Effector CD4-positive, alpha-beta T cell (primary cell): Measurements from ENCODE around the gene CALML3. TPM values are rescaled to one million over a fixed set of nuclear protein-coding genes. Genes with fewer than 3 reads are reported as not detected.
"Not testable (repeated sequence)": the region's sequence is repeated elsewhere in the genome, so short reads cannot be mapped to it uniquely, and the experiment has no call there.

Experiments
- DNase-seq: peaks from one replicate; pipeline ENCODE4 v3.0.0-alpha.2; 2020
- total RNA-seq: gene quantifications from one replicate; lab custom pipeline; 2026; lab: John Stamatoyannopoulos, UW

CALML3 gene
- total RNA-seq = not detected

DNA sequence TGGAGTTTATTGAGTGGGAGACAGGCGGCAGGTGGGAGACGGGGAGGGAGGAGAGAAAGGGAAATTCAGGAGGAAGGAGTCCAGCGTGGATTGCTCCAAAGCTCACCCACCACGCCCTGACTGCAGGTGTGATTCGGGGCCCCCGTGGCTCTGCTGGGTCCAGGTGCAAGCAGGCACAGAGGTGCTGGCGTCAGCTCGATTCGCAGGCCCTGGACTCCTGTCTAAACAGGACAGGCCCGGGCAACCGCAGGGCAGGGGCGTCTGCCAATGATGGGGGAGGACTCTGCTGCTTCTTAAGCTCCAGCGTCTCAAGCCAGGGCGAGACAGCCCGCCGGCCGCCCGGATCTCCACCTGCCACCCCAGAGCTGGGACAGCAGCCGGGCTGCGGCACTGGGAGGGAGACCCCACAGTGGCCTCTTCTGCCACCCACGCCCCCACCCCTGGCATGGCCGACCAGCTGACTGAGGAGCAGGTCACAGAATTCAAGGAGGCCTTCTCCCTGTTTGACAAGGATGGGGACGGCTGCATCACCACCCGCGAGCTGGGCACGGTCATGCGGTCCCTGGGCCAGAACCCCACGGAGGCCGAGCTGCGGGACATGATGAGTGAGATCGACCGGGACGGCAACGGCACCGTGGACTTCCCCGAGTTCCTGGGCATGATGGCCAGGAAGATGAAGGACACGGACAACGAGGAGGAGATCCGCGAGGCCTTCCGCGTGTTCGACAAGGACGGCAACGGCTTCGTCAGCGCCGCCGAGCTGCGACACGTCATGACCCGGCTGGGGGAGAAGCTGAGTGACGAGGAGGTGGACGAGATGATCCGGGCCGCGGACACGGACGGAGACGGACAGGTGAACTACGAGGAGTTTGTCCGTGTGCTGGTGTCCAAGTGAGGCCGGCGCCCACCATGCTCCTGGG, at the start of gene CALML3:
TSS of gene CALML3 (plus strand) at position 321 of the 920 bp plus-strand sequence. CDS start at position 446, 125 bp downstream.
- no peak for DNase-seq

DNA sequence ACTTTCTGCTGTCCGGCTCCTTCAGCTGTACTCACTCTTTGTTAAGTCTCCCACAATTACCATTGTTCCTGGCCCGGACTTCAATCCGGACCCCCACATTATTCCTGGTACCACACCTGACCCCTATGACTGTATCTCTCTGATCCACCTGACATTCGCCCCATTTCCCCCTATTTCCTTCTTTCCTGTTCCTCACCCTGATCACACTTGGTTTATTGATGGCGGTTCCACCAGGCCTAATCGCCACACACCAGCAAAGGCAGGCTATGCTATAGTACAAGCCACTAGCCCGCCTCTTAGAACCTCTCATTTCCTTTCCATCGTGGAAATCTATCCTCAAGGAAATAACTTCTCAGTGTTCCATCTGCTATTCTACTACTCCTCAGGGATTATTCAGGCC, 49.7 kb upstream of the CALML3 start:
- DNase-seq = not testable (repeated sequence)

DNA sequence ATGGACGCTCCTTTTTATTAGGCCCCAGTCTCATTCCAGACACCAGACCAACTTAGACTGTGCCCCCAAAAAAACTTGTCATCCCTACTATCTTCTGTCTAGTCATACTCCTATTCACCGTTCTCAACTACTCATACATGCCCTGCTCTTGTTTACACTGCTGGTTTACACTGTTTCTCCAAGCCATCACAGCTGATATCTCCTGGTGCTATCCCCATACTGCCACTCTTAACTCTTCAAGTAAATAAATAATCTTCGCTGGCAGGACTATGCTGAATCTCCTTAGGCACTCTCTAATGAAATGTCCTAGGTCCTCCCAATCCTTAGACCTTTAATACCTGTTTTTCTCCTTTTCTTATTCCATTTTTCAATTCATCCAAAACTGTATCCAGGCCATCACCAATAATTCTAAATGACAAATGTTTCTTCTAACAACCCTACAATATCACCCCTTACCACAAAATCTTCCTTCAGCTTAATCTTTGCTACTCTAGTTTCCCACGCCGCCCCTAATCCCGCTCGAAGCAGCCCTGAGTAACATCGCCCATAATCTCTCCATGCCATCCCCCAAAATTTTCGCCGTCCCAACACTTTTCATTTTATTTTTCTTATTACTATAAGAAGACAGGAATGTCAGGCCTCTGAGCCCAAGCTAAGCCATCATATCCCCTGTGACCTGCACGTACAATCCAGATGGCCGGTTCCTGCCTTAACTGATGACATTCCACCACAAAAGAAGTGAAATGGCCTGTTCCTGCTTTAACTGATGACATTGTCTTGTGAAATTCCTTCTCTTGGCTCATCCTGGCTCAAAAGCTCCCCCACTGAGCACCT, 48.6 kb upstream of the CALML3 start:
- DNase-seq = not testable (repeated sequence)

DNA sequence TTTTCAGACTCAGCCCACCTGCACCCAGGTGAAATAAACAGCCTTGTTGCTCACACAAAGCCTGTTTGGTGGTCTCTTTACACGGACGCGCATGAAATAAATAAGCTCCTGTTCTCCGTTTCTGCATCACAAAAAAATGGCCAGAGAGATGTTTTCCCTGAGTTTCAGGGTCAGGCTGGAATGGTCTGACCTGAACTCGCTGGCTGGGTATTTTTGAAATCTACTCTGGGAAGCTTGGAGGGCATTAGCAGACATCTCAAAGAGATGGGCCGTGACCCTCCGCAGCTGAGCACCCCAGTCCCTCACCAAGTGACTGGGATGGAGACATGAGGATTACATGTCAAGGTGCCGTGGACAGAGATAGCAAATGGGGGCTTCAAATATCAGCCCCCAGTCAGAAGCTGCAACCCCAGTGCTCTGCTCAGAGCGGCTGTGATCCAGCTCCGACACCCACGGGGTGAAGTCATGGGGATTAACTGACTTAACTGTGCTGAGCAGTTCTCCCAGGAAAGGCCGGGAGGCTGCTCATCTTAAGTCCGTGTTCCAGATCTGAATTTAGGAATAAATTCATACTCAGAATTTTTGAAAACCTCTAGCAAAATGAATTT, 47.7 kb upstream of the CALML3 start:
- DNase-seq = no peak

DNA sequence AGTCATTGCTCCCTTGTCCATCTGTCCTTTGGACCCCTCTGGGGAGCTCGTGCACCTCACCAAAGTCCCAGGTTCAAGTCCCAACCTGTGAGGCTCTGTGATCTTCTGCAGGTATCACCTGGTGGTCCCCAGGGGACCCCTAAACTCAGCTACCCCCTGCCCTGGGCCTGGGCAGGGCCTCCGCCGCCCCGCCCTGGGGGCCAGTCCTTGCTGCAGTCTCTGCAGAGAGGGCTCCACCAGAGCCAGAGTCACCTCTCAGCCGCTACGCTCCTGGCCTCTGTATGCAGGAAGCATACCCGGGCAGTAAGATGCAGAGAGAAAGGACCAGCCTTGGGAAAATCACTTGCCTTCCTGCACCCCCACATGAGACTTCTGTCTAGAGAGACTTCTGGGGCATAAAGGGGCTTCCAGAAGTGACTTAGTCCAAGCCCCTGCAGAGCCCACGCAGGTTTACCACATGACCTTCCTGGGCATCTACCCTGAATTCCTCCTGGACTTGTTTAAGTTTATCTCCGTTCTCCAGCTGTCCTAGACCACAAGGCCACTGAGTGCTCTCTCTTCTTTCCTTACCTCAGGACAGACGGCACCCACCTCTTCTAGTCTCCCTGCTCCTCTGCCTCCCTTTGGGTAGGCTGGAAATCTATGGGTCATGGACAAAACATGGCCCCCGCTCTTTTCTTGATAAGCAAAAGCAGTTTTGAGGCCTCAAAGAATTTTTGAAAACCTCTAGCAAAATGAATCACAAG, 46.6 kb upstream of the CALML3 start:
- DNase-seq = no peak

DNA sequence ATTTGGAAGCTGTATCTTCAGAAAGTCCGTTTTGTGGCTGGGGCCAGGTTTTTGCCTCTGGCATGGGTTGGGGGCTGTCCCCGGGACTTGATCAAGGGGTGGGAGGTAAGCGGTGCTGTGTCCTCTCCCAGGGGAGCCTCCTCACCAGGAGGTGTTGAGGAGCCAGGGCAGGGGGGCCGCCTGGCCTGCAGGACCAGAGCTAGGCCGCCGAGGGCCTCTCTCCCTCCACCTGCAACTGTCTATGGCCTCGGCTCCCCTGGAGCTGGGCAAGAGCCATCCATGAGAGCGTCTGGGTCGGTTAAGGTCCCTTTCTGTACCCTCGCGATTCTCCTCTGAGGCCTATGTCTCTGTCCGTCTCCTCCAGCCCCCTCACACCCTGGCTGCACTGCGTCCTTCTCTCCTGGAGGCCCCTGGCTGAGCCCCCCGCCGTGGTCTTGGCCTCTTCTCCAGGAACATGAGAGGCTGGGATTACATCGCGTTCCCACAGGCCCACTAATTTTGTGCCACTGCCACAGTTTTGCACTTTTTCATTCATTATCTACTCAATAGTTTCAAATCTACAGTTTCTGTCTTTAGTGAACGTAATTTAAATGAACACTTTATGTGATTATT, 46.0 kb upstream of the CALML3 start:
- DNase-seq = no peak

DNA sequence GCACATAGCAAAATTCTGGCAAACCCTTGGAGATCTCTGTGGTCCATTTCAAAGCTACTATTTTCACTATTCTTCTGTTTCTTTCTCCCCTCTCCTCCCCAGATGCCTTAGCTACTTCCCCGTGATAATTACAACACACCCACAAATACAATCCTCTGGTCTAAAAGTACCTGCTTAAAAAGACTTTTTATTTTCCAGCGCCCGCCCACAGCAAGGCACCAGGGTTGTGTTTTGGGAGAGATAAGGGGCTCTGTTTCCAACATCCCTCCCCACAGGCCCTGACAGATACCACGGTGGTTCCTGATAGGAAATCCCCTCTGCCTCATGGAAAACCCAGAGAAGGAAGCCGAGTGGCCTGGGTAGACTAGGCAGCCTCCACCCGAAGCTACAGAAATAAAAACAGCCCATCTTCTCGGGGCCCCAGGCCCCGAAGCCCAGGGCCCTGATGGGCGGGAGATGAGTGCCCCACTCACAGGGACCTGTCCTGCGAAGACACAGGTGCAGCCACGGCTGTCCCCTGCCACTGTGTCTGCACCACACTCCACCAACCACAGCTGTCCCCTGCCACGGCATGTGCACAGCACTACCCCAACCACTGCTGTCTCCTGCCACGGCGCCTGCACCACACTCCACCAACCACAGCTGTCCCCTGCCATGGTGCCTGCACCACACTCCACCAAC, 45.1 kb upstream of the CALML3 start:
- no peak for DNase-seq

DNA sequence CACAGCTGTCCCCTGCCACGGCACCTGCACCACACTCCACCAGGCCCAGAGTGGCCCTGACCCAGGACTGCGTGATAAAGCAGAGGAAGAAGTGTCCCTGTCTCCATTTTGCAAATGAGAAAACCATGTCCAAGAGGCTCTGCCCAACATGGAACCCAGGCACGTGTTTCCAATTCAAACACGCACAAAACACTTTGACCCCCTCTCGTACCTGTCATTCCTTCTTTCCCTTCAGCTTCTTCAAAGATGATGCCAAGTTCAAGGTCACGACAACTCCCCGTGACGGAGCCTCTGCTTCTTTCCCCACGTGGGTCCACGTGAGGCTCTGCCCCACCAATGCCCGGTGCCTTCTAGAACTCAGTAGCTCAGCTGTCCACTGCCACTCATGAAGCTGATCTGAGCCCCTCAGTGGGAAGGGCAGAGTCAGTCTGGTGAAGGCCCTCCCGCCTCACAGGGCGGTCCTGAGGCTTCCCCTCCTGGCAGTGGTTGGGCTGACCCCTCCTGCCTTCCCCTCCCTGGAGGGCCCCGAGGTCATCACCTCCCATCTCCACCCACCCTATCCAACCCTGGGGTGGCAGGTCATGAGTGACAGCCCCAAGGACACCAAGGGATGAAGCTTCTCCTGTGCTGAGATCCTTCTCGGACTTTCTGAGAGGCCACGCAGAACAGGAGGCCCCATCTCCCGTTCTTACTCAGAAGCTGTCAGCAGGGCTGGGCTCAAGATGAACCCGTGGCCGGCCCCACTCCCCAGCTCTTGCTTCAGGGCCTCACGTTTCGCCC, 44.4 kb upstream of the CALML3 start:
- no peak for DNase-seq

DNA sequence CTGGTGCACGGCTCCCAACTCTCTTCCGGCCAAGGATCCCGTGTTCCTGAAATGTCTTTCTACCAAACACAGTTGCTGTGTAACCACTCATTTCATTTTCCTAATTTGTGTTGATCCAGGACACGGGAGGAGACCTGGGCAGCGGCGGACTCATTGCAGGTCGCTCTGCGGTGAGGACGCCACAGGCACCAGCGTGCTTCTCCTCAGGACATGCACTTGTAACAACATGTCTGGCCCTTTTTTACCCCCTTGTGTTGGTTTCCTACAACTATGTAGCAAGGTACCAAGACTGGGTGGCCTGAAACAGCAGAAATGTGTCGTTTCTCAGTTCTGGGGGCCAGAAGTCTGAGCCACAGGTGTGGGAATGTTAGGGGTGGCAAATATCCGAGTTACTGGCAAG, 43.6 kb upstream of the CALML3 start:
- DNase-seq = no peak

DNA sequence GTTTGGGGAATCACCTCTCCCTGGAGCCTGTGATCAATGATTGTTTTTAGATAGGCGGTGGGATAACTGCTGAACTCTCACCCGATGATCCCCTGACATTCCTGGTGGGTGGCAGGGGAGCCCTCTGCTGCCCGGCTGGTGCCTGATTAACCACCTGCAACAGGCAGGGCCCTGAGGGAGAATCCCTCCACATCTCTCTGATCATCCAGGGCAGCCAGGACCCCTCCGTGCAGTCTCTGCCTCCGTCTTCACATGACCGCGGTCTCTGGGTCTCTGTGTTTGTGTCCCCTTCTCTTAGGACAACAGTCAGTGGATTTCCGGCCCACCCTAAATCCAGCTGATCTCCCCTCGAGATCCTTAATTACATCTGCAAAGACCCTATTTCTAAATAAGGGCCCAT, 42.7 kb upstream of the CALML3 start:
- DNase-seq = no peak

DNA sequence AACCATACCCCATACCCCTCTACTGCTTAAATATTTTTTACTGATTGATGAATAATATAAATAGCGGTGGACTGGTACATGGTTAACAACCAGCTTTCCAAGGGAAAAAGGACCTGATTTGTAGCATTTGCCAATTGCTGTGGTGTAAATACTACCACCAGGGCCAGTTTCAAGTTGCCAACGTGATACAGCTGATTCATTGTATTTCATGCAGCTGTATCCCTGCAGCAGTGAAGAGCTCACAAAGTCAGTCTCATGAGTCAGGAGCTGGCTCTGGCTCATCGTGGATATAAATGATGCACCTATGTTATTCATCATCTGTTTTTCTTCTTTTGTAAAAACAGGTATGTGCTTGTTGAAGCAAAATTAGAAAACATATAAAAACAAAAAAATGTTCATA, 40.6 kb upstream of the CALML3 start:
- no peak for DNase-seq

DNA sequence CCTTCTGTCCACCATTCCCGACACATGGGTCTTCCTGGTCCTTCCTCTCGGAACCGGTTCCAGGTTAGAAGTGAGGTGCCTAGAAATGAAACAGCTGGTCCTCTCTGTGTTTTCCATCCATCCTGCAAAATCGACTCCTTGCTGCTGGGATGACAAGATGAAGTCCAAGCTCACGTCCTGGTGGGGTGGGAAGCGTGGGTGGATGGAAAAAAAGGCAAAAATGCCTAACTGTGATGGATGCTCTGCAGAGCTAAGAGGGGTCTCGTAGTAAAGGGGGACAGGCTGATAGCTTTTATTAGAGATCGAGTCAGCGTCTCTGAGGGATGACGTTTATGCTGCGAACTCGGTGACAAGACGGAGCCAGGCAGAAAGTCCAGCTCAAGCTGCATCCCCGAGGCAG, 39.5 kb upstream of the CALML3 start:
- no peak for DNase-seq

DNA sequence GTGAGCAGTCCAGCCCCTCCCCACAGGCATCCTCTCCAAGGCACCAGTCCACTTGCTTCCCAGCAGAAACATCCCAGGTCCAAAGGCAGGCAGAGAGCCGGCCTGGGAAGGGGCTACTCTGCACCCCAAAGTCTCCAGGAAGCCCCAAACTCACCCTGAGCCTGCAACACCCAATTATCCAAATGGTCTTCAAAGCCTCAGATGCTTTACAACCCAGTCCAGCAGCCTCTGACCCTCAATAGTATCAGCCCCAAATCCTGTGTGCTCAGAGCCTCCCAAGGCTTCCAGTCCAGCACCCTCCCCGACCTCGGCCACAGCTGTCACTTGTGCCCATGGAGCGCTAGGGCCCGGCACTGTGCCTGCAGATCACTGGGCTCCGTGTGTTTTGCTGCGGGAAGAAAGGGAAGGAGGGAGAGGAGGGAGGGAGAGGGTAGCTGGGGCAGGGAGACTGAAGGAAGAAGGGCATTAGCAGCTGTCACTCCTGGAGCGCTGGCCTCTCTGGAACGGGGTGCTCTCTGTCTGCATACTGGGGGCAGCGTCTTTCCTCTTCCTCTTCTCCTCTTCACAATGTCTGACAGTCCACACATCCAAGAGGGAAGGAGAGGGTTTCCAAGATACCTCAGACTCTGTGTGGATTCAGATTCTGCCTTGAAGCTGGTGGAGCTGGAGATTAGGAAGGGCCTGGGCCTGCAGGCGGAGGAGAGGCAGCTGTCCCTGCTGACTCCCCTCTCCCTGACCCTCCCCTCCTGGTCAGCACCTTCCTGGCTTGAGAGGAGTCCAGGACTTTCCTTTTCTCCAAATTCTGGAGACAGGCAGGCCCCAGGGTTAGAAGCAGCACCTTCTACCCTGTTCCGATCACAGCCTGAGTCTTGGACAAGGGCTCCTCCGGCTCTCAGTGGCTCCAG, 38.6 kb upstream of the CALML3 start:
- no peak for DNase-seq

DNA sequence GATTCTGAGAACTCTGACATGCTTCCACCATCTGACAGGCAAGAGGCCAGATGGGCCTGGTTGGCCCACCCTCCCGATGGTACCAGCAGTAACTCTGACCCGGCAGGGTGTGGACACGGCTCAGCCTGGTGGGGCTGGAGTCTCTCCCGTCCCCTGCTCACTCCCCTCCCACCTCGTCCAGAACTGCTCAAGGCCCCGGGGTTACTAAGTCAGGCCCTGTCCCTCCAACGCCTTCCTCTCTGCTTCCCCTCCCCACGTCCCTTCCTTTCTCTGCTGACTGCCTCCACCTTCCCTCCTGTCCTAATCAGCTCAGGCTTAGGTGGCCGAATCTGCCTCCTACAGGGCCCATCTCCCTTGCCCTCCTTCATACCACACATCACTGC, 37.9 kb upstream of the CALML3 start:
- DNase-seq = no peak

DNA sequence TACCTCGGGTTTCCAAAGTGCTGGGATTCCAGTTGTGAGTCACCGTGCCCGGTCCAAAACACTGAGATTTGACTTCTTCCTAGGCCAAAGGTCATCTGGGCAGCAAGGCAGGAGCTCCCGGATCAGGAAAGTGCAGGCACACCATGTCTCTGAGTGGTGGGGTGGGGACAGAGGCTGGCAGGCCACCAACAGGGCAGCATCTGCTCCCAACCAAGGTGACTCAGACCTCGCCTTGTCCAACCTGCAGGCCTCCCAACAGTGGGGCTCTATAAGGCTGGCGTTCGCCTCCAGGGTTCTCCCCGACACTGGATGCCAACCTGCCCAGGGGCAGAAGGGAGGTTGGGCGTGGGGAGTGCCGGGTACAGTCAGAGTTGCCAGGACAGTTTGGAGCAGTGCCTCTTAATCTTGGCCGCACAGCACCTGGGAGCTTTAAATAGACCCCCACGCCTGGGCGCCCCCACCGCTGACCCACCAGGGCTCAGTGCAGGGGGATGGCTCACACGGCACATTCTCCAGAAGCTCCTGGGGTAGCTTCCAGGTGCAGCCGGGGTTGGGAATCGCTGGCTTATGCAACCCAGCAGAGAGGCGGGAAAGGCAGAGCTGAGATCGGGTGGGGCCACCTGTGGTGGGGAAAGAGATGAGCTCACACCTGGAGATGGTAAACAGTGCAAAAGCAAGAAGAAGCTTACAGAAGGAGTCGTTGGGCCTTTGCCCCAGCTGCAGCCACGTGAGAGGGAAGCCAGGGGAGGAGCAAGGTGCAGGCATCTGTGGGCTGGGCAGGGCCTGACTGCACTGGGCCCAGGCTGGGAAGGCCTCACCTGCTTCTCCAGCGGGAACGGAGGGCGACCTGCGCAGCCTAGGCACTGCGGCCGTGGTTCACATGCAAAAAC, 36.2 kb upstream of the CALML3 start:
- DNase-seq = no peak

DNA sequence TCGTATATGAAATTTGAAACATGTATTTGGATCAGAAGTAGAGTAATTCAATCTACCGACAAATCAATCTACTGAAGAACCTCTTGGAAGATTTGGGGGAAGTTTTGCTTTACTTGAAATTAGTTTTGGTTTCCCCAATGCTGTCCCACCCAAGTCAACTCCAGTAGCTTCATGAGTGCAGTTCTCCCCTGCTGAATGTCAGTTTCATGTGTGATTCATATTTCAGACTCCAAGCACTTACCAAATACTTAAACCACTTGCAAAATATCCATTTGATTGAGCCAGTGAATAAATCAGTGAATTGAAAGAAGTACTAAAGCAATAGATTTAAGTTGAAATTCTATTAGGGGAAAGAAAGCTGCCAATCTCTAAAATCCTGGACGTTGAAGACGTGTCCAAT, 34.7 kb upstream of the CALML3 start:
- no peak for DNase-seq

DNA sequence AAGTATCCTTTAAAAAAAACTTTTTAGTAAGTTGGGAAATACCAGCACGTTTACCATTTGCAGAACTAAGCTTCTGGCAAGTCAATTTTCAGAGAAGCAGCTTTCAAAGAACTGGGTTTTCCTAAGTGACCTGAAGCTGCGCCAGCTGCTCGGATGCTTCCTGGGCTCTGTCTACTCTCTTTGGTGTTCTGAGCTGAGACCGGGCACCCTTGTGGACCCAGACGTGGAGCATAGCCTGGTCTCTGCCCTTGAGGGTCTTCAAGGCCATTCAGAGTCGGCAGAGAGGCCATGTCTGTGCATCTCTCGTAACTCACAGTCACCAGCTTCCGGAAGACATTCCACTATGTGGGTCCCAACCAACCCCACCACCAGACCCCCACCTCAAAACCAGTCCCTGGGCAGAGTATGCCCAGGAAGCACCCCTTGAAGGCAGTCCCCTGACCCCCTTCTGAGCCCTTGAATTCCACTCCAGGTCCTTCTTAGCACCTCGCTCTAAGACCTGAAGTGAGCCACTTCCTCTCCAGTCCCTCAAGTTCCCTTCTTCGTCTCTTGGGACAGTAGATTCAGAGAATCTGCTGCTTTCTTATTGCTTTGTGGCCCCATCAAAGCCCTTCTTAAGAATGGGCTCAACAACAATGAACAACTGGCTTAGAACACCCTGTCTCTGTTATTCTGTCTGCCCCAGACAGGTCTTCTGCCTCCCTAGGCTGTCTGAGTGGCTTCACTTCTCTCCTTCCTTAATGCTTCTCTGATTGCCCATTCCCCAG, 33.9 kb upstream of the CALML3 start:
- DNase-seq = no peak

DNA sequence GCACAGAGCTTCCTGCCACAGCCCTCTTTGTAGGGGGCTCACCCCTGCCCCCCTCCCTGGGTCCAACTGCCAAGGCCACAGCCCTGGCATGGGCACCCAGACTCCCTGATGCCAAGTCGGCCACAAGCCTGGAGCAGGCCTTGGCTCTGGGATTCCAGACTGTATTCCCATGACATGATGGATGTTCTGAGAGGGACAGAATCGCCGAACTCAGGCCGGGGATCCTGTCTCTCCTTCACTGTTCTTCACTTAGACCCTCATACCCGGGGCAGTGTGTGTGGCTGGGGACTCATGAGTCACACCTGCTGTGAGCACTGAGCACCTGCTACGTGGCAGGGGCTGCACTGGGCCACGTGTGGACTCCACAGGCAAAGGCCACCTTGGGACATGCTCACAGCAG, 33.3 kb upstream of the CALML3 start:
- DNase-seq = no peak
